MCF 10A (cell line): ENCODE results near the gene SLC8A2. TPM values are rescaled to one million over a fixed set of nuclear protein-coding genes. Genes with fewer than 3 reads are reported as not detected.

Experiments
- BruUV-seq: library from RNA; stranded (reverse); fragments of 400-500 nt; replicated peaks from 2 replicates; lab custom pipeline; 2021; lab: Mats Ljungman, UMichigan
- CTCF ChIA-PET: fragments of 300-600 bp; sonication (Branson Sonifier 250); formaldehyde crosslinking; extraction: SDS; loops from one replicate; lab custom pipeline; 2021; ENCODE audit warnings: antibody characterized with exemption, inconsistent platforms; lab: Yijun Ruan, JAX
- POLR2A ChIA-PET: fragments of 300-600, 350-650 bp; sonication (Branson Sonifier 250); formaldehyde crosslinking; extraction: SDS; loops from one replicate; lab custom pipeline; 2020; ENCODE audit warnings: antibody characterized with exemption, inconsistent platforms; lab: Yijun Ruan, JAX
- DNase-seq: peaks from one replicate; pipeline ENCODE4 v3.0.0-alpha.2; 2018; ENCODE audit not compliant: unreplicated experiment
- H3K27ac Mint-ChIP-seq: one replicate; pipeline ENCODE4 v1.8.0; 2022; ENCODE audit warnings: mild to moderate bottlenecking, low read depth, mixed read lengths; ENCODE audit not compliant: unreplicated experiment
- H3K27me3 Mint-ChIP-seq: one replicate; pipeline ENCODE4 v1.8.0; 2022; ENCODE audit warnings: mixed read lengths; ENCODE audit not compliant: insufficient read depth, unreplicated experiment
- H3K36me3 Mint-ChIP-seq: one replicate; pipeline ENCODE4 v1.8.0; 2022; ENCODE audit warnings: mild to moderate bottlenecking, moderate library complexity, mixed read lengths; ENCODE audit not compliant: insufficient read depth, unreplicated experiment
- H3K4me1 Mint-ChIP-seq: one replicate; pipeline ENCODE4 v1.8.0; 2022; ENCODE audit warnings: mixed read lengths; ENCODE audit not compliant: insufficient read depth, unreplicated experiment
- H3K4me3 Mint-ChIP-seq: one replicate; pipeline ENCODE4 v1.8.0; 2022; ENCODE audit warnings: mild to moderate bottlenecking, moderate library complexity, mixed read lengths; ENCODE audit not compliant: unreplicated experiment
- H3K9me3 Mint-ChIP-seq: one replicate; pipeline ENCODE4 v1.8.0; 2022; ENCODE audit warnings: mixed read lengths; ENCODE audit not compliant: unreplicated experiment
- intact Hi-C: fragments of 100-400 bp; cut with micrococcal nuclease; formaldehyde crosslinking; loops from 2 replicates; pipeline ENCODE4 v1.14.1; 2022
- total RNA-seq: library from RNA; stranded (reverse); gene quantifications from 2 replicates; pipeline ENCODE4 v1.2.3, GENCODE V29; 2022
- TF ChIP-seq, protein P1 (sequence below): fragments of 200-600 bp; IDR thresholded peaks from one replicate; pipeline ENCODE4 v1.8.0; 2022; ENCODE audit warnings: antibody characterized with exemption, mild to moderate bottlenecking; ENCODE audit not compliant: unreplicated experiment

The SLC8A2 gene
- total RNA-seq, 1 experiment from 2014 or later = not detected

DNA sequence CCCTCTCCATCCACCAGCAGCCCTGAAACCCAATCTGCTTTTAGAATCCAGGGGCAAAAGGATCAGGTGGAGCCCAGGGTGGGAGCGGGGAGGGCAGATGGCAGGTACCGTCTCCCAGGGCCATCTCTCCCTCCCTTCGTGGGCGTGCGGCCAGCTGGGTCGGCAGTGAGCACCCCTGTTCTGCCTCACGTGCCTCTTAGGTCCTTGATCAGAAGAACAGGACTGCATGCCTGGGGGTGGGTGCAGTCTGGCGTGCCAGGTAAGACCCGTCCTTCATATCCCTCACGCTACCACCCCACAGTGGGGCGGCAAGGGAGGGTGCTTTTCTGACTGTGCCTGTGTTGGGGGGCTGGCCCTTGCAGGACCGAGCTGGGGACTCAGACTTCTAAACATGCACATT is 2.0 kb downstream of the SLC8A2 start:
- Mint-ChIP-seq H3K9me3 (no peaks in the 10 kb centered on the region), H3K27me3 (peaks cover 59% of the 10 kb centered on the region), H3K4me1 (peaks cover 7% of the 10 kb centered on the region), H3K4me3 (no peak overlapping the region), H3K36me3 (no peaks in the 10 kb centered on the region), H3K27ac (no peak overlapping the region)
- POLR2A ChIA-PET = no interaction called here
- TF ChIP-seq, protein P1, sequence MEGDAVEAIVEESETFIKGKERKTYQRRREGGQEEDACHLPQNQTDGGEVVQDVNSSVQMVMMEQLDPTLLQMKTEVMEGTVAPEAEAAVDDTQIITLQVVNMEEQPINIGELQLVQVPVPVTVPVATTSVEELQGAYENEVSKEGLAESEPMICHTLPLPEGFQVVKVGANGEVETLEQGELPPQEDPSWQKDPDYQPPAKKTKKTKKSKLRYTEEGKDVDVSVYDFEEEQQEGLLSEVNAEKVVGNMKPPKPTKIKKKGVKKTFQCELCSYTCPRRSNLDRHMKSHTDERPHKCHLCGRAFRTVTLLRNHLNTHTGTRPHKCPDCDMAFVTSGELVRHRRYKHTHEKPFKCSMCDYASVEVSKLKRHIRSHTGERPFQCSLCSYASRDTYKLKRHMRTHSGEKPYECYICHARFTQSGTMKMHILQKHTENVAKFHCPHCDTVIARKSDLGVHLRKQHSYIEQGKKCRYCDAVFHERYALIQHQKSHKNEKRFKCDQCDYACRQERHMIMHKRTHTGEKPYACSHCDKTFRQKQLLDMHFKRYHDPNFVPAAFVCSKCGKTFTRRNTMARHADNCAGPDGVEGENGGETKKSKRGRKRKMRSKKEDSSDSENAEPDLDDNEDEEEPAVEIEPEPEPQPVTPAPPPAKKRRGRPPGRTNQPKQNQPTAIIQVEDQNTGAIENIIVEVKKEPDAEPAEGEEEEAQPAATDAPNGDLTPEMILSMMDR = no peak
- no TSS peak for BruUV-seq
- intact Hi-C loops = no loop called here
- CTCF ChIA-PET = no interaction called here
- no peak for DNase-seq

DNA sequence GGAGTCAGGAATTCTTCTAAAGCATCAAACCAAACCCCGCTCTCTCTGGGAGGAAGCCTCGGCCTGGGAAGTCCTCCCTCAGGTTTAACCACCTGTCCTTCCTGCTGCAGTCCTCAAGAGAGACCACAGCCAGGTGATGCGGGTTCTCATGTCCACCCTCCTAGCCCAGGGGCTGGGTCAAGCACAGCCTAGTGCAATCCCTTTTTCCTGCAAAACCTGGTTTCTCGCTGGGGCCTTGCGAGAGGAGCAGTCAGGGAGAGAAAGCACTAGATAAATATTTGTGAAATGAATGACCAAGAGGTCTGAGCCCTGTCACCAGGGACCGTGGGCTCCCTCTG is 2.4 kb downstream of the SLC8A2 start:
- DNase-seq = no peak
- ChIA-PET POLR2A (no interaction called here), CTCF (no interaction called here)
- intact Hi-C loops = no loop called here
- Mint-ChIP-seq H3K9me3 (no peaks in the 10 kb centered on the region), H3K4me1 (peaks cover 7% of the 10 kb centered on the region), H3K27ac (no peak overlapping the region), H3K36me3 (no peaks in the 10 kb centered on the region), H3K4me3 (no peak overlapping the region), H3K27me3 (peaks cover 63% of the 10 kb centered on the region)
- TF ChIP-seq, protein P1 = no peak
- no TSS peak for BruUV-seq

DNA sequence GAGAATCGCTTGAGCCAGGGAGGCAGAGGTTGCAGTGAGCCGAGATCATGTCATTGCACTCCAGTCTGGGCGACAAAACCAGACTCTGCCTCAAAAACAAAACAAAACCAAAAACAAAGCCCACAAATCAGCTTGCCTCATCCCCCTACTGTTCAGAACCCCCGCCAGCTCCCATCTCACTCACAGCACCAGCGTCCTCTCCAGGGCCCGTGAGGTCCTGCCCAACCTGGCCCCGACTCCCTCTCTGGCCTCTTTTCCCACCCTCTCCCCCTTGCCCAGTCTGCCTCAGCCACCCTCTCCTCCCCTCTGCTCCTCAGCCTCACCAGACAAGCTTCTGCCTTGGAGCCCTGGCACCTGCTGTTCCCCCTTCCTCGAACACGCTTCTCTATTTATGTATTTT is 3.8 kb downstream of the SLC8A2 start:
- no TSS peak for BruUV-seq

DNA sequence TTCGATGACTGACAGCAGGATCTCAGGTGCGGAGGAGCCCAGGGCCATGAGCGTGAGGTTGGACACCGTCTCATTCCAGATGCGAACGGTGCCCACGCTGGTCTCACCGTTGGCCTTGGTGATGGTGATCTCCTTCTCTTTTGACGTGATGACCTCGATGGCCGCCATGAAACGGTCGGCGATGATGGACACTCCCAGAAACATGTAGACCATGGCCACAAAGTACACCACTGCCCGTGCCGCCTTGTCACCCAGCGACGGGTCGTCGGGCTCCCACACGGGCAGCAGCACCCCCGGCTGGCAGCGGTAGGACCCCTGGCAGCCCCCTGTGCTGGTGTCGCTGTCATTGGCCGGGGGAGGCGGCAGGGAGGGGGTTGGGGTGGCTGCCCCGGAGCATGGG is 5.7 kb downstream of the SLC8A2 start:
- Mint-ChIP-seq H3K4me3 (no peak overlapping the region), H3K9me3 (no peaks in the 10 kb centered on the region), H3K4me1 (peaks cover 2% of the 10 kb centered on the region), H3K27ac (no peak overlapping the region), H3K27me3 (peaks cover 51% of the 10 kb centered on the region), H3K36me3 (no peaks in the 10 kb centered on the region)
- ChIA-PET CTCF (no interaction called here), POLR2A (no interaction called here)
- BruUV-seq = no TSS peak
- intact Hi-C loops = no loop called here
- TF ChIP-seq, protein P1 = no peak
- DNase-seq = no peak

More for the DNA sequence above, 3.8 kb downstream of the SLC8A2 start:
- CTCF ChIA-PET = no interaction called here
- intact Hi-C loops = no loop called here
- Mint-ChIP-seq H3K9me3 (no peaks in the 10 kb centered on the region), H3K27me3 (peaks cover 68% of the 10 kb centered on the region), H3K4me1 (peaks cover 7% of the 10 kb centered on the region), H3K4me3 (no peak overlapping the region), H3K36me3 (no peaks in the 10 kb centered on the region), H3K27ac (no peak overlapping the region)
- POLR2A ChIA-PET = no interaction called here
- TF ChIP-seq, protein P1 = no peak
- DNase-seq = no peak
